Muscle of leg (tissue), 11 donors: Measurements from ENCODE around the gene TSPYL4. TPM values are rescaled to one million over a fixed set of nuclear protein-coding genes. Genes with fewer than 3 reads are reported as not detected.

Experiments used
- DNase-seq: peaks from one replicate; pipeline ENCODE4 v3.0.0; 2013
- H3K27ac ChIP-seq: one replicate; pipeline ENCODE4 v1.5.1; 2013; ENCODE audit warnings: mild to moderate bottlenecking, low read length, control low read depth
- H3K27me3 ChIP-seq: one replicate; pipeline ENCODE4 v1.6.1; 2013; ENCODE audit warnings: low read length; ENCODE audit not compliant: control insufficient read depth, insufficient read depth
- H3K36me3 ChIP-seq: one replicate; pipeline ENCODE4 v1.6.1; 2013; ENCODE audit warnings: low read length; ENCODE audit not compliant: control insufficient read depth, insufficient read depth
- H3K4me1 ChIP-seq: one replicate; pipeline ENCODE4 v1.6.1; 2013; ENCODE audit warnings: low read length; ENCODE audit not compliant: control insufficient read depth, insufficient read depth
- H3K4me3 ChIP-seq: one replicate; pipeline ENCODE4 v1.5.1; 2013; ENCODE audit warnings: low read length, control low read depth
- H3K9me3 ChIP-seq: replicated peaks from 2 replicates; pipeline ENCODE4 v1.6.1; 2013; ENCODE audit warnings: low read depth, low read length; ENCODE audit not compliant: control insufficient read depth
- WGBS: methylation state at CpG from one replicate; pipeline ENCODE4 v1.1.5; 2013; ENCODE audit warnings: missing lambda C conversion rate; ENCODE audit not compliant: insufficient coverage; 5-methylcytosine and 5-hydroxymethylcytosine counted together
- polyA plus RNA-seq, 8 donors: library from polyadenylated mRNA; unstranded; fragments of 120-200 nt; gene quantifications; one replicate each; pipeline versions ENCODE4 v1.2.1 to v1.2.3, GENCODE V29; 2013; ENCODE audit warnings: inconsistent platforms in 1 of 8, low replicate concordance in 1 of 8; ENCODE audit not compliant: insufficient read length in 8 of 8, insufficient read depth in 1 of 8
- total RNA-seq: library from RNA; stranded (reverse); fragments of 120-200 nt; gene quantifications from one replicate; pipeline ENCODE4 v1.2.4, GENCODE V29; 2013

The TSPYL4 gene
- total and polyA plus RNA-seq, 9 donors = 11.8 to 25.2 (median 18.7) TPM

DNA sequence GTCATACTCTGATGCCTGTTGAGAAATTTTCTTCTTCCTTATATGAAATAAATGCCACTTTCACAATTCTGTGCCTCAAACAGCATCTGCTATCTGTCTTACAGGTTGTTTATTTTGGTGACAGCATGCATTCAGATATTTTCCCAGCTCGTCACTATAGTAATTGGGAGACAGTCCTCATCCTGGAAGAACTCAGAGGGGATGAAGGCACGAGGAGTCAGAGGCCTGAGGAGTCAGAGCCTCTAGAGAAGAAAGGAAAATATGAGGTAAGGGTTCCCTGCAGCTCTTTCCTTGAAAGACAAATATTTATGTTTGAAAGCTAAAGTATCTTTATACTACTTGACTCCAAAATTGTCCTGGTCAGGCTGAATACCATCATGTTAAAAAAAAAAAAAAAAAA is 15.8 kb downstream of the TSPYL4 start:
- Histone ChIP-seq H3K27me3 (no peaks in the 10 kb centered on the region), H3K4me3 (no peak overlapping the region), H3K4me1 (no peaks in the 10 kb centered on the region), H3K27ac (no peak overlapping the region), H3K9me3 (no peaks in the 10 kb centered on the region), H3K36me3 (peaks cover 6% of the 10 kb centered on the region)
- DNase-seq = no peak
- WGBS = 60% methylated on average over 1 of the region's 2 CpGs

DNA sequence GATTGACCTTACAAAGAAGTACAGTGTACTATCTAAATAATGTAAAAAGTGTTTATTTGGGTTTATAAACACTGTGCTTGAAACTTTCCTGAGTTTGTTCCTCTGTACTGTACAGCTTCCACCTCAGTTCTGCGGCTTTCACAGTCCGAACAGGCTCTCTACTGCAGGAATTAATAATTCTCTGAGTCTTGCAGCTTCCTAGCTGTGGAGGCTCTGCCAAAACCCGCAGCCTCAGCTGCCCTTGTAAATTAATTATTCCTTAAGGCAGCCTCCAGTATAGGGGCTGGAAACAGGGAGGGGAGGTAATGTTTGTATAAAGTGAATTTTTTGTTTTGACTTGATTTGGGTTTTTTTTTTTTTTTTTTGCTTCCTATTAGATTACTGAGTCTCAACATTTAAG is 19.2 kb downstream of the TSPYL4 start:
- no peak overlapping the region for H3K27ac ChIP-seq
- no CpG with 5 or more reads among the region's 3 CpGs for WGBS
- no peaks in the 10 kb centered on the region for H3K9me3 ChIP-seq
- no peaks in the 10 kb centered on the region for H3K4me1 ChIP-seq
- no peak overlapping the region for H3K4me3 ChIP-seq
- H3K27me3 ChIP-seq = no peaks in the 10 kb centered on the region
- peaks cover 6% of the 10 kb centered on the region for H3K36me3 ChIP-seq
- no peak for DNase-seq

DNA sequence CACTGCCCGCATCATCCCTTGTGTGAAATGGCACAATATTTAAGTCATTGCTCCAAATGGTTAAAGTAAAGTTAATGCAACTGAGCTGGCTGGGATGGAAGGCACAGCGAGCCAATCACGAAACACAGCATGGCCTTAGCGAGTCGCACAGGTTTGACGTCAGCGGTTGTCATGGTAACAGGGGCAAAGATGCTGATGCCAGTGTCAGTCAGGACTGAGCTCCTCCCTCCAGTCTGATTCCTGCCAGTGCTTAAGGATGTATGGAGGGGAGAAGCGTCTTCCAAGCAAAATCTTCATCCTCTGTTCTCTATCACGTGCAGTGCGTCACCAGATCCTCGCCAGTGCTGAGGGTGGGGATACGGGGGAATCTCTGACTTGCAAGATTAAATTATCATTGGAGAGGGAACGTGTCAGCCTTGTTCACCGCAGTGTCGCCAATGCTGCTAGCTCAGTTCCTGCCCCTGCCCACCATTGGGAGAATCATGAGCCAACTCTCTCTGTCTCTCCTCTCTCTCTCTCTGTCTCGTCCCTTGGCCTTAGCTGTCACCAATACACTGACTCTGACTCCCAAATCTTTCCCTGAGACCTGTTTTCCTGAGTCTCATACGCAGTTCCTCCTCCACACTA is 24.5 kb downstream of the TSPYL4 start:
- 46% methylated on average over 8 of the region's 17 CpGs for WGBS
- peak overlapping the region; percentile 8 for H3K27ac ChIP-seq
- peak; percentile 97 for DNase-seq
- peak overlapping the region; percentile 20 for H3K4me3 ChIP-seq
- H3K9me3 ChIP-seq = no peaks in the 10 kb centered on the region
- no peaks in the 10 kb centered on the region for H3K36me3 ChIP-seq
- H3K4me1 ChIP-seq = no peaks in the 10 kb centered on the region
- no peaks in the 10 kb centered on the region for H3K27me3 ChIP-seq

DNA sequence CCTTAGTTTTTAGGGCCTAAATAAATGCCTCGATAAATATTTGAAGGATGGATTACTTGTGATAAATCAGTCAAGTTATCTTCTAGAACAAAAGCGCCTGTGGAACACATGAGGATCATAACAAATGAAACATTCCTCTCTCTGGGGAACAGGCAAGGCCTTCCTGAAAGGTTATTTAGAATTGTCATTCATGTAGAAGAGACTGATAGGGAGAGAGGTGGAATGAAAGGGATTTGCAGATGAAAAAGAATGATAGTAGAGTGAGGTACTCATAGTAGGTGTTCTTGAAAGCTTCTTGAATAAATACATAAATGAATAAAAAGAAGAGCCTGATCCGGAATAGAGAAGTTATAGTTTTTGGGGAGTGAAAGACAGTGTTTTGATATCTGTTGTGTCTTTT is 30.5 kb downstream of the TSPYL4 start:
- Histone ChIP-seq H3K36me3 (no peaks in the 10 kb centered on the region), H3K27ac (no peak overlapping the region), H3K4me1 (no peaks in the 10 kb centered on the region), H3K9me3 (no peaks in the 10 kb centered on the region), H3K4me3 (no peak overlapping the region), H3K27me3 (no peaks in the 10 kb centered on the region)
- WGBS = no CpG with 5 or more reads among the region's 3 CpGs
- no peak for DNase-seq

DNA sequence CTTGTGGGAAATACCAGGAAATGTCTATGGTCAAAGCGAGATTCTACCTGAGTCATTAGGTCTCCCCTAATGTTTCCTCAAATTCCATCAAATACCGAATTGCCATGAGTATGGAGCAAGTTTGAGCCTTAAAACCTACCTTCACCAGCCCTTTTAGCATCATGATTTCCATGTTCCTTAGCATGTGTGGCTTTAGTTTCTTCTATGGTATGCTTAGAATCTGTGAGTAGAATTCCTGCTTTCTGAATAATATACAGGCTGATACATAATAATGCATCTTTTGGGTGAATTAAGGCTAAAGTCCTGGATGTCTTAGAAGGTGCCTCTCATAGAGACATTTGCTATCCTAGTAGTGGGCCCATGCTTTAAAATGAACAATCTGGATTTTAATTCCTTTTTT is 32.0 kb downstream of the TSPYL4 start:
- Histone ChIP-seq H3K36me3 (no peaks in the 10 kb centered on the region), H3K4me3 (no peak overlapping the region), H3K4me1 (no peaks in the 10 kb centered on the region), H3K27ac (no peak overlapping the region), H3K27me3 (no peaks in the 10 kb centered on the region), H3K9me3 (no peaks in the 10 kb centered on the region)
- WGBS = no CpG with 5 or more reads among the region's 2 CpGs
- DNase-seq = no peak

DNA sequence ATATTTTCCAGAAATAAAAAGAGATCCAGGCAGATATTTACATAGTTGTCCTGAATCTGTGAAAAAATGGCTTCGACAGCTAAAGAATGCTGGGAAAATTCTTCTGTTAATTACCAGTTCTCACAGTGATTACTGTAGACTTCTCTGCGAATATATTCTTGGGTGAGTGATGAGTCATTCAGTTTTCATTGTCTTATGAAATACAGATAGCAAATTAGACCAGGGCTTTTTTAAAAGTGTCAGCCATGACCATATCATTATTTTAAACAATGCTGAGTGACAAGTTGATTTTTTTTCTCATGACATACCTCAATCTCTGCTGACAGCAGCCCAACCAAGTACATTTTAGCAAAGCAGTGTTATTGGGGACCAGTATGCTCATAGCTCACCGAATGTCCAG is 32.8 kb downstream of the TSPYL4 start:
- no peaks in the 10 kb centered on the region for H3K36me3 ChIP-seq
- no peaks in the 10 kb centered on the region for H3K27me3 ChIP-seq
- H3K27ac ChIP-seq = no peak overlapping the region
- no peak for DNase-seq
- no peaks in the 10 kb centered on the region for H3K9me3 ChIP-seq
- no CpG with 5 or more reads among the region's 3 CpGs for WGBS
- no peak overlapping the region for H3K4me3 ChIP-seq
- no peaks in the 10 kb centered on the region for H3K4me1 ChIP-seq

DNA sequence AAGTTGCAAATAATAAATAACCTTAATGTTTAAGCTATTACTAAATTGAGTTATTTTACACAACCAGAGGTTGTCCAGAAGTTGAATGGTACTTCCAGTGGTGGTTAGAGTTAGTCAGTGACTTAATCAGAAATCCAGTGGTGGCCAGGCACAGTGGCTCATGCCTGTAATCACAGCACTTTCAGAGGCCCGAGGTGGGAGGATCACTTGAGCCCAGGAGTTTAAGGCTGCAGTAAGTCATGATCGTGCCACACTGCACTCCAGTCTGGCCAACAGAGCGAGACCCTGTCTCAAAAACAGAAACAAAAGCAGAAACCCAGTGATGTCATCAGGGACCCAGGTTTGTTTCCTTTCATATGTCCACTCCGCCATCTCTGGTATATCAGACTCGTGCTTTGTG is 35.0 kb downstream of the TSPYL4 start:
- H3K27ac ChIP-seq = no peak overlapping the region
- DNase-seq = no peak
- 81% methylated on average over 3 of the region's 5 CpGs for WGBS
- H3K4me1 ChIP-seq = no peaks in the 10 kb centered on the region
- H3K4me3 ChIP-seq = no peak overlapping the region
- no peaks in the 10 kb centered on the region for H3K36me3 ChIP-seq
- no peaks in the 10 kb centered on the region for H3K9me3 ChIP-seq
- no peaks in the 10 kb centered on the region for H3K27me3 ChIP-seq

DNA sequence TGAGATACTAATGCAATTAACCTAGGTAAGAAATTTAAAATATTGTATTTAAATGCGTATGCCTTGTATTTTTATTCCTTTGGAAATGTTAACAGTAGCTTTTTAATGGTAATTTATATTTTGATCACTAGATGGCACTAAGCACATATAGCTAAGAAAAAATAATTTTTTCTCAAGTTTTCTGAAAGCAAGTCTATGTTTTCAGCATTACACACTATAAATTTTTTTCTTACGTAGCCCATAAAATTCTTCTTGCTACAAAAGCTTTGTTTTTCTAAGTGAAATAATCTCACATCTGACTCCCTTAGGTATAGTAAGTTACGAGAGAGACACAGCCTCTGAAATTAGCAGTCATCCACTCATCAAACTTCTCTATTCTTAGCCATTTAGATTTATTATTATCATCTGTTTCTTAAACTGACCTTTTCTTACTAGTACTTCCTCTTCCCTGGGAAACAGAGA is 35.7 kb downstream of the TSPYL4 start:
- no peak overlapping the region for H3K27ac ChIP-seq
- no CpG with 5 or more reads among the region's 3 CpGs for WGBS
- no peaks in the 10 kb centered on the region for H3K36me3 ChIP-seq
- peak; percentile 6 for DNase-seq
- H3K4me1 ChIP-seq = no peaks in the 10 kb centered on the region
- no peak overlapping the region for H3K4me3 ChIP-seq
- no peaks in the 10 kb centered on the region for H3K9me3 ChIP-seq
- no peaks in the 10 kb centered on the region for H3K27me3 ChIP-seq

DNA sequence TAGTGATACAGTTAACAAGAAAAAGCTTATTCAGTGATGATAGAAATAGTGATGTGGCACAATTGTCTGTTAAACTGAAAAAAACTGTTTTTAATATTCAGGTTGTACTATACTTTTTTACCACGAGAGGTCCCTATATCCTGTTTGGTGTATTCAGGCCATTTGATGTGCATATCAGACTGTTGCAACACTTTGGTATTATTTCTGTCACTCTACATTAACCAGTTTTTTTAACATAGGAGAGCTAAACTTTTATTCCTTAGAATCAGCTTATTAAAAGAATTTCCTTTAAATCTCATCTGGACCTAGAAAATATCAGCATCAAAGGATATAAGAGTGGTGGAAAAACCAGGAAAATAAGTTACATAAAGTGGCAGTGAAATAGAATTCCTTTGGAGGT is 36.8 kb downstream of the TSPYL4 start:
- Histone ChIP-seq H3K9me3 (no peaks in the 10 kb centered on the region), H3K36me3 (no peaks in the 10 kb centered on the region), H3K27me3 (no peaks in the 10 kb centered on the region), H3K4me1 (no peaks in the 10 kb centered on the region), H3K27ac (no peak overlapping the region), H3K4me3 (no peak overlapping the region)
- DNase-seq = peak; percentile 49
- WGBS = no CpG with 5 or more reads among the region's 1 CpG

DNA sequence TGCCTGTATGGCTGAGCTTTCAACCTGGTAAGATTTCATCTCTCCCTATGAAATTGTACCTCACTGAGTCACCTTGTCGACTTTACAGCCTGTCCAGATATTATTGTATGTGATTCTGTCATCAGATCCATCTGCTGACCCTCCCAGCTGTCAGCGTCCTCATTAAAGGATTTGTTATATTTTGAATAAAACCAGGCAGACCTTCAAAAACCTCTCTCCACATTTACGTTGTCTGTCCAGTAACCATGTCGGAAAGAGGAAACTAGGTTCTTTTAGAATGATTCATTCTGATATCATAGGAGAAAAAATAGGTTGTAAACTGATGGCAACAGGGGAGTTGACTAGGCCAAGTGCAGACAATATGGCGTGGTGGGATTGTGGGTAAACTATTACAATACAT is 38.5 kb downstream of the TSPYL4 start:
- Histone ChIP-seq H3K9me3 (no peaks in the 10 kb centered on the region), H3K4me1 (no peaks in the 10 kb centered on the region), H3K36me3 (no peaks in the 10 kb centered on the region), H3K27ac (no peak overlapping the region), H3K4me3 (no peak overlapping the region), H3K27me3 (no peaks in the 10 kb centered on the region)
- WGBS = no CpG with 5 or more reads among the region's 5 CpGs
- DNase-seq = no peak

DNA sequence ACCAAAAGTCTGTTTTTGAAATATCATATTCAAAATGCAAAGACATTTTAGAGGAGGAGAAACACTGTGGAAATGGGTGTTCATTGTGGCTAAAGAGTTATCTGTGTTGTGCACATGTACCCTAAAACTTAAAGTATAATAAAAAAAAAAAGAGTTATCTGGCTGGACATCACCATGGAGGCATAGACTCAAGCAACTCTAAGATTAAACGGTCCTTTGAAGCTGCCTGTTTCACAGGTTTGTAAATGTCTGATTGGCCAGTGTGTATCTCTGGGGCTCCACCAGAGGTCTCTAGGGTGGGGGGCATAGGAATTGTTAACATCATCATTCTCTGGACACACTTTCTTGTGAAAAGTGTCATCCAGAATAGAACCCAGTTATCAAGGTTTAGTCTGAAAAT is 39.2 kb downstream of the TSPYL4 start:
- Histone ChIP-seq H3K27me3 (no peaks in the 10 kb centered on the region), H3K4me3 (no peak overlapping the region), H3K9me3 (no peaks in the 10 kb centered on the region), H3K36me3 (no peaks in the 10 kb centered on the region), H3K27ac (no peak overlapping the region), H3K4me1 (no peaks in the 10 kb centered on the region)
- DNase-seq = no peak
- WGBS = no CpG with 5 or more reads among the region's 1 CpG
